OCI-LY7 (cell line): ENCODE data around the gene MOB3A. TPM values are rescaled to one million over a fixed set of nuclear protein-coding genes. Genes with fewer than 3 reads are reported as not detected.

Experiments used
- BruUV-seq: library from RNA; stranded (reverse); fragments of 400-500 nt; replicated peaks from 2 replicates; lab custom pipeline; 2021; lab: Mats Ljungman, UMichigan
- CTCF ChIA-PET: fragments of 300-600 bp; sonication (Branson Sonifier 250); formaldehyde crosslinking; loops from one replicate; lab custom pipeline; 2022; ENCODE audit warnings: antibody characterized with exemption; ENCODE audit not compliant: unreplicated experiment; lab: Charles Lee
- POLR2A ChIA-PET: fragments of 300-600 bp; sonication (Branson Sonifier 250); formaldehyde crosslinking; loops from one replicate; lab custom pipeline; 2022; ENCODE audit warnings: antibody characterized with exemption; lab: Charles Lee
- DNase-seq: peaks from one replicate; pipeline ENCODE4 v3.0.0-alpha.2; 2015; ENCODE audit warnings: low spot score
- H2AFZ ChIP-seq: fragments of 200-600 bp; sonication (generic), shearing (Covaris generic); 2 replicates; pipeline ENCODE4 v1.6.1; 2014; ENCODE audit warnings: mild to moderate bottlenecking, antibody characterized with exemption, low read length, moderate library complexity
- H3K27ac ChIP-seq: fragments of 200-600 bp; sonication (generic); 2 replicates; pipeline ENCODE4 v1.5.1; 2014; ENCODE audit warnings: mixed run types, low read depth, mild to moderate bottlenecking, moderate library complexity, low read length, inconsistent platforms; ENCODE audit not compliant: poor library complexity, severe bottlenecking
- H3K36me3 ChIP-seq: fragments of 200-600 bp; sonication (generic); 2 replicates; pipeline ENCODE4 v1.6.1; 2014; ENCODE audit warnings: mild to moderate bottlenecking, antibody characterized with exemption, low read length, moderate library complexity, mixed read lengths; ENCODE audit not compliant: insufficient read depth
- H3K4me1 ChIP-seq: fragments of 200-600 bp; sonication (generic); 2 replicates; pipeline ENCODE4 v1.5.1; 2014; ENCODE audit warnings: mild to moderate bottlenecking, low read length; ENCODE audit not compliant: insufficient read depth, poor library complexity, severe bottlenecking
- H3K4me2 ChIP-seq: fragments of 200-600 bp; sonication (generic); 2 replicates; pipeline ENCODE4 v1.6.1; 2014; ENCODE audit warnings: mild to moderate bottlenecking, low read length
- H3K4me3 ChIP-seq: fragments of 200-600 bp; sonication (generic); 2 replicates; pipeline ENCODE4 v1.5.1; 2014; ENCODE audit warnings: mild to moderate bottlenecking, low read depth, low read length; ENCODE audit not compliant: poor library complexity, severe bottlenecking
- H3K79me2 ChIP-seq: fragments of 200-600 bp; sonication (generic); 2 replicates; pipeline ENCODE4 v1.6.1; 2016; ENCODE audit warnings: low read depth, mild to moderate bottlenecking, low read length, moderate library complexity, mixed read lengths; ENCODE audit not compliant: insufficient read depth
- H3K9me2 ChIP-seq: fragments of 200-600 bp; sonication (generic); 2 replicates; pipeline ENCODE4 v1.6.1; 2016; ENCODE audit warnings: mild to moderate bottlenecking, low read length, mixed read lengths; ENCODE audit not compliant: insufficient read depth
- H3K9me3 ChIP-seq: fragments of 200-600 bp; sonication (generic); 2 replicates; pipeline ENCODE4 v1.6.1; 2014; ENCODE audit warnings: mild to moderate bottlenecking, mixed run types, low read length, mixed read lengths
- H4K20me1 ChIP-seq: fragments of 200-600 bp; sonication (generic); 2 replicates; pipeline ENCODE4 v1.6.1; 2014; ENCODE audit warnings: mild to moderate bottlenecking, antibody characterized with exemption, low read length, moderate library complexity, mixed read lengths; ENCODE audit not compliant: insufficient read depth
- CTCF ChIP-seq: fragments of 200-600 bp; sonication (generic); conservative IDR thresholded peaks from 2 replicates; pipeline ENCODE4 v1.5.1; 2014; ENCODE audit warnings: mild to moderate bottlenecking, antibody characterized with exemption, low read length, moderate library complexity, mixed read lengths
- EZH2phosphoT487 ChIP-seq: fragments of 200-600 bp; sonication (generic); IDR thresholded peaks from 2 replicates; pipeline ENCODE4 v1.6.1; 2018; ENCODE audit warnings: low read depth, borderline replicate concordance, mild to moderate bottlenecking, mixed run types, antibody characterized with exemption, low read length, moderate library complexity, mixed read lengths
- intact Hi-C: fragments of 100-400 bp; cut with micrococcal nuclease; formaldehyde crosslinking; loops from one replicate; pipeline ENCODE4 v1.10.0; 2022; ENCODE audit not compliant: unreplicated experiment
- total RNA-seq, 2 experiments: library from RNA; depleted of rRNA in 1 of 2; stranded (reverse); fragments of >200 nt in 1 of 2; shearing (Covaris generic) in 1 of 2; gene quantifications; 2 replicates each; pipeline ENCODE4 v1.2.3, GENCODE V29; 2014 to 2022

Gene MOB3A
- total RNA-seq, 2 experiments from 2014 or later = 54.6 to 111 TPM

- ChIA-PET POLR2A (no interaction called here), CTCF (no interaction called here)
- Histone ChIP-seq H3K27ac (no peak overlapping the region), H3K9me3 (no peaks in the 10 kb centered on the region), H3K36me3 (peaks cover 60% of the 10 kb centered on the region), H3K4me3 (no peak overlapping the region), H3K4me1 (peaks cover 58% of the 10 kb centered on the region), H3K9me2 (no peaks in the 10 kb centered on the region), H4K20me1 (0 out of 2 replicates have a peak, but pooled peaks cover 6% of the 10 kb centered on the region), H2AFZ (no peak overlapping the region), H3K4me2 (no peak overlapping the region), H3K79me2 (peaks cover 30% of the 10 kb centered on the region)
- intact Hi-C loops = no loop called here
- BruUV-seq = no TSS peak
- no peak for DNase-seq
- TF ChIP-seq CTCF (peak; percentile 42; the same call in 1 of the 2 replicates), EZH2phosphoT487 (no peak)
Observed at GRCh38 chr19:2047076-2047448, 49.1 kb downstream of the MOB3A start.

GRCh38 chr19:2046046-2046907, 49.8 kb downstream of the MOB3A start:
- peaks cover 66% of the 10 kb centered on the region for H3K36me3 ChIP-seq
- H3K9me2 ChIP-seq = no peaks in the 10 kb centered on the region
- peaks cover 34% of the 10 kb centered on the region for H3K79me2 ChIP-seq
- no peak overlapping the region for H3K4me2 ChIP-seq
- ChIA-PET POLR2A (no interaction called here), CTCF (no interaction called here)
- no peak overlapping the region for H3K4me3 ChIP-seq
- peaks cover 57% of the 10 kb centered on the region for H3K4me1 ChIP-seq
- H4K20me1 ChIP-seq = 0 out of 2 replicates have a peak, but pooled peaks cover 6% of the 10 kb centered on the region
- H3K9me3 ChIP-seq = no peaks in the 10 kb centered on the region
- no TSS peak for BruUV-seq
- no peak for TF ChIP-seq EZH2phosphoT487
- no peak for TF ChIP-seq CTCF
- no peak overlapping the region for H2AFZ ChIP-seq
- no peak for DNase-seq
- intact Hi-C loops = no loop called here
- H3K27ac ChIP-seq = no peak overlapping the region

- Histone ChIP-seq H3K79me2 (peaks cover 31% of the 10 kb centered on the region), H4K20me1 (0 out of 2 replicates have a peak, but pooled peaks cover 6% of the 10 kb centered on the region), H3K4me2 (no peak overlapping the region), H3K9me3 (no peaks in the 10 kb centered on the region), H3K27ac (no peak overlapping the region), H3K36me3 (peaks cover 73% of the 10 kb centered on the region), H2AFZ (no peak overlapping the region), H3K4me1 (peaks cover 58% of the 10 kb centered on the region), H3K4me3 (no peak overlapping the region), H3K9me2 (no peaks in the 10 kb centered on the region)
- CTCF ChIA-PET = no interaction called here
- no peak for DNase-seq
- BruUV-seq = no TSS peak
- POLR2A ChIA-PET = no interaction called here
- TF ChIP-seq EZH2phosphoT487 = no peak
- no peak for TF ChIP-seq CTCF
- intact Hi-C loops = no loop called here
Observed at GRCh38 chr19:2045501-2046045, 50.6 kb downstream of the MOB3A start.
